Activated T-cell treated with anti-CD3 and anti-CD28 coated beads, Interleukin-2, amount 50 U/mL, for 4 hours (primary cell): ENCODE measurements around the gene ATG7. TPM values are rescaled to one million over a fixed set of nuclear protein-coding genes. Genes with fewer than 3 reads are reported as not detected.
"Not testable (repeated sequence)": the region's sequence is repeated elsewhere in the genome, so short reads cannot be mapped to it uniquely, and the experiment has no call there.

Source experiments
- ATAC-seq, 2 donors: fragments of 200-7000 bp; cut with Tn5 transposase; one replicate each; pipeline ENCODE4 v1.10.0; 2021
- DNase-seq: peaks from one replicate; pipeline ENCODE4 v3.0.0-alpha.2; 2020
- H3K27me3 Mint-ChIP-seq: one replicate; pipeline ENCODE4 v1.8.0; 2021; ENCODE audit warnings: low read depth, mixed read lengths
- H3K36me3 Mint-ChIP-seq: one replicate; pipeline ENCODE4 v1.8.0; 2022; ENCODE audit warnings: mixed read lengths; ENCODE audit not compliant: insufficient read depth
- H3K4me1 Mint-ChIP-seq: one replicate; pipeline ENCODE4 v1.8.0; 2021; ENCODE audit warnings: low read depth, mixed read lengths
- H3K4me3 Mint-ChIP-seq: one replicate; pipeline ENCODE4 v1.8.0; 2021; ENCODE audit warnings: mild to moderate bottlenecking, moderate library complexity, mixed read lengths
- H3K9me3 Mint-ChIP-seq: one replicate; pipeline ENCODE4 v1.8.0; 2021; ENCODE audit warnings: mixed read lengths
- total RNA-seq, 3 donors: library from RNA; stranded (reverse); gene quantifications; one replicate each; pipeline ENCODE4 v1.2.1, GENCODE V29; 2021

ATG7 gene
- total RNA-seq, 3 donors from 2014 or later = 32.6 to 36.6 (median 35.6) TPM

- DNase-seq, H3K27me3 Mint-ChIP-seq, ATAC-seq, H3K4me1 Mint-ChIP-seq, H3K9me3 Mint-ChIP-seq, H3K4me3 Mint-ChIP-seq: not testable (repeated sequence)
- peaks cover 13% of the 10 kb centered on the region for H3K36me3 Mint-ChIP-seq
Measured at GRCh38 chr3:11513125-11513816, 241.1 kb downstream of the ATG7 start.

- H3K4me3 Mint-ChIP-seq = no peak overlapping the region
- H3K9me3 Mint-ChIP-seq = no peaks in the 10 kb centered on the region
- peaks cover 2% of the 10 kb centered on the region for H3K4me1 Mint-ChIP-seq
- no peak for DNase-seq
- ATAC-seq = no peak
- peaks cover 13% of the 10 kb centered on the region for H3K36me3 Mint-ChIP-seq
- H3K27me3 Mint-ChIP-seq = no peaks in the 10 kb centered on the region
Measured at GRCh38 chr3:11513817-11514135, 241.6 kb downstream of the ATG7 start.

GRCh38 chr3:11514191-11514821, 242.1 kb downstream of the ATG7 start:
- DNase-seq (no peak), ATAC-seq (no peak)
- no peaks in the 10 kb centered on the region for H3K9me3 Mint-ChIP-seq
- no peak overlapping the region for H3K4me3 Mint-ChIP-seq
- peaks cover 2% of the 10 kb centered on the region for H3K4me1 Mint-ChIP-seq
- H3K36me3 Mint-ChIP-seq = peaks cover 13% of the 10 kb centered on the region
- H3K27me3 Mint-ChIP-seq = no peaks in the 10 kb centered on the region

- Mint-ChIP-seq H3K9me3 (no peaks in the 10 kb centered on the region), H3K4me1 (peaks cover 2% of the 10 kb centered on the region), H3K27me3 (no peaks in the 10 kb centered on the region), H3K4me3 (no peak overlapping the region), H3K36me3 (peaks cover 9% of the 10 kb centered on the region)
- ATAC-seq (no peak), DNase-seq (no peak)
Measured at GRCh38 chr3:11517601-11518000, 245.4 kb downstream of the ATG7 start.

- Mint-ChIP-seq H3K9me3 (no peaks in the 10 kb centered on the region), H3K27me3 (no peaks in the 10 kb centered on the region), H3K4me3 (no peak overlapping the region), H3K36me3 (peaks cover 6% of the 10 kb centered on the region), H3K4me1 (peaks cover 2% of the 10 kb centered on the region)
- ATAC-seq = no peak
- DNase-seq = no peak
Measured at GRCh38 chr3:11521167-11521566, 249.0 kb downstream of the ATG7 start.

GRCh38 chr3:11522398-11522715, 250.2 kb downstream of the ATG7 start:
- H3K4me3 Mint-ChIP-seq = no peak overlapping the region
- H3K4me1 Mint-ChIP-seq = peaks cover 2% of the 10 kb centered on the region
- no peaks in the 10 kb centered on the region for H3K27me3 Mint-ChIP-seq
- DNase-seq = no peak
- peaks cover 7% of the 10 kb centered on the region for H3K36me3 Mint-ChIP-seq
- ATAC-seq = no peak
- peaks cover 2% of the 10 kb centered on the region for H3K9me3 Mint-ChIP-seq

- no peak for ATAC-seq
- no peak for DNase-seq
Measured at GRCh38 chr3:11522953-11523571, 250.9 kb downstream of the ATG7 start.

GRCh38 chr3:11523572-11524101, 251.4 kb downstream of the ATG7 start:
- H3K27me3 Mint-ChIP-seq = no peaks in the 10 kb centered on the region
- H3K4me1 Mint-ChIP-seq = peaks cover 2% of the 10 kb centered on the region
- DNase-seq (no peak), ATAC-seq (no peak)
- H3K4me3 Mint-ChIP-seq = no peak overlapping the region
- peaks cover 3% of the 10 kb centered on the region for H3K9me3 Mint-ChIP-seq
- peaks cover 14% of the 10 kb centered on the region for H3K36me3 Mint-ChIP-seq

More at GRCh38 chr3:11522953-11523571, 250.9 kb downstream of the ATG7 start:
- Mint-ChIP-seq H3K4me1 (peaks cover 2% of the 10 kb centered on the region), H3K36me3 (peaks cover 12% of the 10 kb centered on the region), H3K9me3 (peaks cover 3% of the 10 kb centered on the region), H3K27me3 (no peaks in the 10 kb centered on the region), H3K4me3 (no peak overlapping the region)

GRCh38 chr3:11526121-11526520, 253.9 kb downstream of the ATG7 start:
- not testable (repeated sequence) for H3K9me3 Mint-ChIP-seq, H3K27me3 Mint-ChIP-seq, ATAC-seq, DNase-seq, H3K4me3 Mint-ChIP-seq, H3K4me1 Mint-ChIP-seq
- peaks cover 11% of the 10 kb centered on the region for H3K36me3 Mint-ChIP-seq

GRCh38 chr3:11529281-11529680, 257.1 kb downstream of the ATG7 start:
- no peaks in the 10 kb centered on the region for H3K4me1 Mint-ChIP-seq
- H3K4me3 Mint-ChIP-seq = no peak overlapping the region
- H3K36me3 Mint-ChIP-seq = peaks cover 8% of the 10 kb centered on the region
- ATAC-seq = no peak
- H3K9me3 Mint-ChIP-seq = peaks cover 3% of the 10 kb centered on the region
- H3K27me3 Mint-ChIP-seq = no peaks in the 10 kb centered on the region
- DNase-seq = no peak

GRCh38 chr3:11530153-11530721, 258.0 kb downstream of the ATG7 start:
- Mint-ChIP-seq H3K4me1 (no peaks in the 10 kb centered on the region), H3K36me3 (peaks cover 8% of the 10 kb centered on the region), H3K27me3 (no peaks in the 10 kb centered on the region), H3K4me3 (no peak overlapping the region), H3K9me3 (peaks cover 3% of the 10 kb centered on the region)
- ATAC-seq = no peak
- no peak for DNase-seq

- Mint-ChIP-seq H3K9me3 (no peaks in the 10 kb centered on the region), H3K27me3 (no peaks in the 10 kb centered on the region), H3K36me3 (peaks cover 2% of the 10 kb centered on the region), H3K4me1 (no peaks in the 10 kb centered on the region), H3K4me3 (no peak overlapping the region)
- ATAC-seq = no peak
- no peak for DNase-seq
Measured at GRCh38 chr3:11532931-11533391, 260.8 kb downstream of the ATG7 start.

GRCh38 chr3:11534011-11534792, 262.0 kb downstream of the ATG7 start:
- no peaks in the 10 kb centered on the region for H3K4me1 Mint-ChIP-seq
- no peak overlapping the region for H3K4me3 Mint-ChIP-seq
- no peaks in the 10 kb centered on the region for H3K27me3 Mint-ChIP-seq
- ATAC-seq = no peak
- no peak for DNase-seq
- H3K9me3 Mint-ChIP-seq = no peaks in the 10 kb centered on the region
- no peaks in the 10 kb centered on the region for H3K36me3 Mint-ChIP-seq

GRCh38 chr3:11534793-11535101, 262.6 kb downstream of the ATG7 start:
- no peak for DNase-seq
- H3K27me3 Mint-ChIP-seq = no peaks in the 10 kb centered on the region

More at GRCh38 chr3:11534793-11535101, 262.6 kb downstream of the ATG7 start:
- Mint-ChIP-seq H3K4me3 (no peak overlapping the region), H3K36me3 (no peaks in the 10 kb centered on the region), H3K9me3 (no peaks in the 10 kb centered on the region), H3K4me1 (no peaks in the 10 kb centered on the region)
- no peak for ATAC-seq
